Suppressor macrophage (primary cell): ENCODE results near the gene CDX2.

Experiments
- DNase-seq, 4 experiments: peaks; one replicate each; pipeline ENCODE4 v3.0.0-alpha.2; 2020 to 2022

The CDX2 gene

GRCh38 chr13:27915301-27916207 is 53.6 kb downstream of the CDX2 start:
- no peak for DNase-seq

DNA sequence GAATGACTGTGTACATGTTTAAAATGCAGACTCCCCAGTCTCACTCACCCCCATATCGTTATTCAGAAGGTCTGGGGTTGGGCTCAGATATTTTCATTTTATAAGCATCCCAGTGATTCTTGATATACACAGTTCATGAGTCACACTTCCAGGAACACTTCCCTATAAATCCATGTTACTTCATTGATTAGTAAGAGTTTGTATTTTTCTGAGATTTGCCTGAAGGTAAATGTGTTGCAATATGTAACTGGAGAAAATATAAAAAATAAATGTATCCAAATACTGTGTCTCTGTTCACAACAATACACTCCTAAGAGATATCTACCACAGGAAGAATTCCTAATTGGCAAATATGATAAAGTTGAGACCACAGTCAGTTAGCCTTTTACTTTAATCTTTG is 56.0 kb downstream of the CDX2 start:
- DNase-seq = no peak

DNA sequence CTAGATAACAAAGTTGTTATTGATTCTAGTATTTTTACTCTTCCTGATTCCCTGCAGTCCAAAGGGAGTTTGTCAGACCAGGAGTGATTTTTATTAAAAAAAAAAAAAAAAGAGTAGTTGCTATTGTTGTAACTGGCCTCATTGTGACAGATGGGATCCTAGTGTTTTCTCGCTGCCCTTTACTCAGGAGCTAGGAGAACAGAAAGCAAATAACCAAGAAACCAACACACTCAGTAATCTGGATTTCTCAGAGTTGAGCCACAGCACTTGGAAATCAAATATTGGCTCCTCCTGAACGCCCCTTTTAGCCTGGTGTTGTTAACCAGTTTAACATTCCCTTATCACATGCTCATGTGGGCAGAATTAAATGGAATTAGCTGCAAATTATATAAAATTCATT is 57.6 kb downstream of the CDX2 start:
- no peak for DNase-seq
